Measurements from ENCODE around the gene CNBP. TPM values are rescaled to one million over a fixed set of nuclear protein-coding genes. Genes with fewer than 3 reads are reported as not detected.

The CNBP gene
- polyA plus RNA-seq, 1 donor (not counting 4 experiments of a cell fraction or from before 2014, with no cell fraction given): 388 TPM

DNA sequence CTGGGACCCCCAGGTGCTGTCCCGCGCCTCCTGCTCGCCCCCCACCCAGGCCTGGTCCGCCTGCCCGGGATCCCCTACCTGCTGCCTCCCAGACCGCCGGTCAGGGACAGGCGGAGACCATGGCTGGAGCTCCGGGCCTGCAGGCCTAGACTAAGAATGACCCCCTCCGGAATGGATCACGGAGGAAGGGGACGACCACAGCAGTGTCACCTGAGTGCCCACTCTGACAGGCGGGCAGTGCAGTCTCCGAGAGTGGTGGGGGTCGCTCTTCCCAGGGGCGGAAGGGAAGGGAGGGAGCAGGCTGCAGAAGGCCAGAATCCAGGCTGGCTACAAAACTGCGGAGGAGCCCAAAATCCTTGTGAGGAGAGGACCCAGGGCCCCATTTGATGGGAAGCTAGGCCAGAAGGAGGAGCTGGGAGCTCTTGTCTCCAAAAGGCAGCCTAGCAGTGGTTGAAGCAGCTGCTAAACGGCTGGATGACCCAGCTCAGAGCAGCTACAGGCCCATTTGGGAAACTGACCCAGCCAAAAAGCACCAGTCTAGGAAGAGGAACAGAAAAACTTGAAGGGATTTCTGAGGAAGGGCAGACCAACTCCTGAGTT is 61.2 kb downstream of the CNBP start:
- H4K20me1 ChIP-seq (ENCODE audit: control insufficient read depth, extremely low read depth, insufficient read depth, low read length): peaks cover 7% of the 10 kb centered on the region
- H3K36me3 ChIP-seq (ENCODE audit: control insufficient read depth in 2 of 2, extremely low read depth in 1 of 2, insufficient read depth in 2 of 2, low read length in 2 of 2): peaks cover 7 to 10% of the 10 kb centered on the region in 2 experiments
- H3K9ac ChIP-seq (ENCODE audit: control insufficient read depth, extremely low read depth, insufficient read depth, low read length): no peak overlapping the region
- H3K27ac ChIP-seq (ENCODE audit: control insufficient read depth, insufficient read depth, low read length): no peak overlapping the region
- no peak overlapping the region for H3K4me2 ChIP-seq (ENCODE audit: control insufficient read depth, extremely low read depth, insufficient read depth, low read depth, low read length)
- dilution Hi-C loops (cut with MboI; ENCODE audit: extremely low pct_ligation_motif_present, low sequenced_read_pairs): no loop called here
- DNase-seq (ENCODE audit: low read depth, low spot score): no peak
- no peaks in the 10 kb centered on the region for H3K27me3 ChIP-seq (ENCODE audit: control insufficient read depth, extremely low read depth, insufficient read depth, low read length)
- TF ChIP-seq, protein P1, sequence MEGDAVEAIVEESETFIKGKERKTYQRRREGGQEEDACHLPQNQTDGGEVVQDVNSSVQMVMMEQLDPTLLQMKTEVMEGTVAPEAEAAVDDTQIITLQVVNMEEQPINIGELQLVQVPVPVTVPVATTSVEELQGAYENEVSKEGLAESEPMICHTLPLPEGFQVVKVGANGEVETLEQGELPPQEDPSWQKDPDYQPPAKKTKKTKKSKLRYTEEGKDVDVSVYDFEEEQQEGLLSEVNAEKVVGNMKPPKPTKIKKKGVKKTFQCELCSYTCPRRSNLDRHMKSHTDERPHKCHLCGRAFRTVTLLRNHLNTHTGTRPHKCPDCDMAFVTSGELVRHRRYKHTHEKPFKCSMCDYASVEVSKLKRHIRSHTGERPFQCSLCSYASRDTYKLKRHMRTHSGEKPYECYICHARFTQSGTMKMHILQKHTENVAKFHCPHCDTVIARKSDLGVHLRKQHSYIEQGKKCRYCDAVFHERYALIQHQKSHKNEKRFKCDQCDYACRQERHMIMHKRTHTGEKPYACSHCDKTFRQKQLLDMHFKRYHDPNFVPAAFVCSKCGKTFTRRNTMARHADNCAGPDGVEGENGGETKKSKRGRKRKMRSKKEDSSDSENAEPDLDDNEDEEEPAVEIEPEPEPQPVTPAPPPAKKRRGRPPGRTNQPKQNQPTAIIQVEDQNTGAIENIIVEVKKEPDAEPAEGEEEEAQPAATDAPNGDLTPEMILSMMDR (optimal IDR thresholded peaks at IDR 0.05 in 1 of 3, IDR thresholded peaks at IDR 0.05 in 1 of 3, conservative IDR thresholded peaks at IDR 0.05 in 1 of 3; ENCODE audit: extremely low read depth in 1 of 3, insufficient read depth in 2 of 3, low read length in 3 of 3): no peak
- no peak for TF ChIP-seq EZH2 (IDR thresholded peaks at IDR 0.05; ENCODE audit: low read length)
- peaks cover 25% of the 10 kb centered on the region for H3K4me1 ChIP-seq (ENCODE audit: control insufficient read depth, extremely low read depth, insufficient read depth, low read length)
- H2AFZ ChIP-seq (ENCODE audit: control insufficient read depth, low read length): no peak overlapping the region
- H3K4me3 ChIP-seq (ENCODE audit: control insufficient read depth in 2 of 3, extremely low read depth in 1 of 3, insufficient read depth in 2 of 3, low read depth in 1 of 3, low read length in 3 of 3): no peak overlapping the region
- H3K79me2 ChIP-seq (ENCODE audit: control insufficient read depth, insufficient read depth, low read length): peaks cover 27% of the 10 kb centered on the region
- H3K9me1 ChIP-seq (ENCODE audit: control insufficient read depth, extremely low read depth, insufficient read depth, low read length): no peaks in the 10 kb centered on the region
- no peaks in the 10 kb centered on the region for H3K9me3 ChIP-seq (ENCODE audit: control insufficient read depth, low read depth, low read length)
- no peak for FAIRE-seq

DNA sequence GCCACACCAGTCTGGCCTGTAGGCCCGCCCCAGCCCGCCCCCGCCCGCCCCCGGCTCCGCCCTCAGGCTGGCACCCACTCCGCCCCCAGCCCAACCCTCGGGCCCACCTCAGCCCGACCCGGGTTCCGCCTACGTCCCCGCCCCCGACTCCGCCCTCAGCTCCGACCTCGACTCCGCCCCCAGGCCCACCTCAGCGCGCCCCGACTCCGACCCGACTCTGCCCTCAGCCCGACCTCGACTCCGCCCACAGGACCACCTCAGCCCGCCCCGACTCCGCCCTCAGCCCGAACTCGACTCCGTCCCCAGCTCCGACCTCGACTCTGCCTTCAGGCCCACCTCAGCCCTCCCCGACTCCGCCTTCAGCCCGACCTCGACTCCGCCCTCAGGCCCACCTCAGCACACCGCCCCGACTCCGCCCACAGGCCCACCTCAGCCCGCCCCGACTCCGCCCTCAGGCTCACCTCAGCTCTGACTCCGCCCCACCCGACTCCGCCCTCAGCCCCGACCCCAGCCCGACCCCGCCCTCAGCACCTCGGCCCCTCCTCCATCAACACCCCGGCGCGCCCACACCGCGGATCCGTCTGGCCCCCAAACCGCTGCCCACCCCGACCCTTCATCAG is 61.8 kb downstream of the CNBP start, which contains the start of gene RAB43:
TSS of gene RAB43 (minus strand) at position 13 of the 620 bp plus-strand sequence. CDS start 315 bp downstream, outside the sequence.
- dilution Hi-C loops (cut with MboI; ENCODE audit: extremely low pct_ligation_motif_present, low sequenced_read_pairs): no loop called here
- no peaks in the 10 kb centered on the region for H3K9me3 ChIP-seq (ENCODE audit: control insufficient read depth, low read depth, low read length)
- FAIRE-seq: no peak
- peak within 1 kb of the TSS; percentile 97 for H3K4me2 ChIP-seq (ENCODE audit: control insufficient read depth, extremely low read depth, insufficient read depth, low read depth, low read length)
- H2AFZ ChIP-seq (ENCODE audit: control insufficient read depth, low read length): peak within 1 kb of the TSS; percentile 76
- TF ChIP-seq, protein P1 (optimal IDR thresholded peaks at IDR 0.05 in 1 of 3, IDR thresholded peaks at IDR 0.05 in 1 of 3, conservative IDR thresholded peaks at IDR 0.05 in 1 of 3; ENCODE audit: extremely low read depth in 1 of 3, insufficient read depth in 2 of 3, low read length in 3 of 3): no peak
- no peak for TF ChIP-seq EZH2 (IDR thresholded peaks at IDR 0.05; ENCODE audit: low read length)
- peak; percentile 56 for DNase-seq (ENCODE audit: low read depth, low spot score)
- H3K27me3 ChIP-seq (ENCODE audit: control insufficient read depth, extremely low read depth, insufficient read depth, low read length): no peaks in the 10 kb centered on the region
- H3K9ac ChIP-seq (ENCODE audit: control insufficient read depth, extremely low read depth, insufficient read depth, low read length): peak within 1 kb of the TSS; percentile 83
- H3K79me2 ChIP-seq (ENCODE audit: control insufficient read depth, insufficient read depth, low read length): peaks cover 33% of the 10 kb centered on the region
- no peaks in the 10 kb centered on the region for H3K9me1 ChIP-seq (ENCODE audit: control insufficient read depth, extremely low read depth, insufficient read depth, low read length)
- H3K4me1 ChIP-seq (ENCODE audit: control insufficient read depth, extremely low read depth, insufficient read depth, low read length): peaks cover 25% of the 10 kb centered on the region
- H4K20me1 ChIP-seq (ENCODE audit: control insufficient read depth, extremely low read depth, insufficient read depth, low read length): peaks cover 7% of the 10 kb centered on the region
- peaks cover 6 to 10% of the 10 kb centered on the region in 2 experiments for H3K36me3 ChIP-seq (ENCODE audit: control insufficient read depth in 2 of 2, extremely low read depth in 1 of 2, insufficient read depth in 2 of 2, low read length in 2 of 2)
- peak within 1 kb of the TSS; percentile 56 to 90 (median 61) for H3K4me3 ChIP-seq (ENCODE audit: control insufficient read depth in 2 of 3, extremely low read depth in 1 of 3, insufficient read depth in 2 of 3, low read depth in 1 of 3, low read length in 3 of 3)
- peak within 1 kb of the TSS; percentile 96 for H3K27ac ChIP-seq (ENCODE audit: control insufficient read depth, insufficient read depth, low read length)

Measured in keratinocyte (primary cell).